ENCODE measurements around the gene NAA10.

- TF ChIP-seq CTCF (IDR thresholded peaks at IDR 0.05; ENCODE audit: poor library complexity), result no peak
- no peak for TF ChIP-seq EZH2 (IDR thresholded peaks at IDR 0.05; ENCODE audit: borderline replicate concordance)
- TF ChIP-seq EZH2phosphoT487 (IDR thresholded peaks at IDR 0.05; ENCODE audit: low read depth, severe bottlenecking, unreplicated experiment), result no peak
These were observed 14.3 kb upstream of the NAA10 start for GRCh38 chrX:153948847-153949805.

All from hepatocyte (in vitro differentiated cells).